Placental pericyte (primary cell): ENCODE data around the gene SIRT2. TPM values are rescaled to one million over a fixed set of nuclear protein-coding genes. Genes with fewer than 3 reads are reported as not detected.

Experiments used
- total RNA-seq: library from RNA; depleted of rRNA; stranded (reverse); fragments of >200 nt; gene quantifications from 2 replicates; pipeline ENCODE4 v1.2.3, GENCODE V29; 2012

The SIRT2 gene
- 59.0 and 63.7 TPM in 2 replicates for total RNA-seq

GRCh38 chr19:38899447-38900201, at the start of gene SIRT2, which contains the start of gene NFKBIB:
TSS of gene SIRT2 (minus strand) at chr19:38899618. CDS start at chr19:38899521, 97 bp downstream.
TSS of gene NFKBIB (plus strand) at chr19:38899969. CDS start at chr19:38900033, 64 bp downstream.

DNA sequence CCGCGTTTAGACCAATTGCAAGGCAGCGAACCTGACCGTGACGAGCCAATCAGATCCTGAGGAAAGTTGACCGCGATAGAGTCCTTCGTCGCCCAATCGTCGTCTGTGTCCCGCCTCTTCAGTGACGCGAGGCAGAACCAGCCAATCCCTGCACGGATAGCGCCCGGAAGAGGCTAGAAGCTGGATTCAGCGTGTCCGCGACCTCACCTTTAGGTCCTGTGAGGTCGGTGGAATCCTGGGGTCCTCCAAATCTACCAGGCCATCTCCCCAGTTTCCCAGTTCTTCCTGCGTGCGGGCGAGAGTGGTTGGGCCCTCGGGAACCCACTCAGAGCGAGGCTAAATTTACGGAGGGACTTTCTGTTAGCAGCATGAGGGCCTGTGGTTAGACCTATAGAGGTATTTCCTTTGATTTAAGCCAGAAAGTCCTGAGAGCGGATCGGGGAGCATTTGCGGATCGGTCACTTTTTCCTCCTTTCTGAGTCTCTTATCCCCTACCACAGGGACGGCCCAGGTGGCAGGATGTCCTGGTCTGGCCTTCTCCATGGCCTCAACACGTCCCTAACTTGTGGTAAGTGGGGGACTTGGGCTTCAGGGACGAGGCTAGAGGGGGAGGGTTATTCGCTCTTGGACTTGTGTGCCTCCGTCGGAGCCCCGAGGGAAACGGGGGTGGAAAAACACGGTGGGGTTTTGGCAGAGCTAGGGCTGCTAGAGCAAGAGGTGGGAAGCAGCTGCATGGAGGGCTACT, 31.5 kb upstream of the SIRT2 start, which contains the start of gene MRPS12:
MRPS12 (plus strand) TSS at position 169 of the 745 bp plus-strand sequence; CDS start at position 520, 351 bp downstream.

GRCh38 chr19:38929929-38930775, 30.7 kb upstream of the SIRT2 start, which contains the start of gene SARS2:
TSS of gene SARS2 (minus strand) at chr19:38930763. CDS start at chr19:38930736, 27 bp downstream.

GRCh38 chr19:38877781-38878574, 21.4 kb downstream of the SIRT2 start, which contains the start of gene RINL:
TSS of gene RINL (minus strand) at chr19:38878275. CDS start at chr19:38876742, 1,533 bp downstream.

GRCh38 chr19:38849860-38850435, 49.5 kb downstream of the SIRT2 start, which contains the start of gene HNRNPL:
TSS of gene HNRNPL (minus strand) at chr19:38849986. CDS start at chr19:38849966, 20 bp downstream.

Other genes starting within 250 kb of the SIRT2 start
- 0.22 TPM in 1 of 2 replicates, not detected in the other for gene CAPN12, start 155.1 kb downstream of the SIRT2 start, total RNA-seq
- not detected in 2 replicates for gene LGALS7, start 126.1 kb downstream of the SIRT2 start, total RNA-seq
- not detected in 2 replicates for gene LGALS7B, start 110.4 kb downstream of the SIRT2 start, total RNA-seq
- gene LGALS4, start 86.7 kb downstream of the SIRT2 start, total RNA-seq = not detected in 2 replicates
- 21.8 and 57.1 TPM in 2 replicates for gene ECH1, start 67.8 kb downstream of the SIRT2 start, total RNA-seq
- 218 and 397 TPM in 2 replicates for gene HNRNPL, start 49.6 kb downstream of the SIRT2 start, total RNA-seq
- gene RINL, start 21.3 kb downstream of the SIRT2 start, total RNA-seq = 1.0 and 1.8 TPM in 2 replicates
- gene NFKBIB, start 351 bp upstream of the SIRT2 start, total RNA-seq = 18.9 and 25.2 TPM in 2 replicates
- not detected in 2 replicates for gene CCER2, start 12.6 kb upstream of the SIRT2 start, total RNA-seq
- 22.5 and 29.3 TPM in 2 replicates for gene SARS2, start 31.1 kb upstream of the SIRT2 start, total RNA-seq
- gene MRPS12, start 31.3 kb upstream of the SIRT2 start, total RNA-seq = 24.9 and 39.2 TPM in 2 replicates
- gene FBXO17, start 76.1 kb upstream of the SIRT2 start, total RNA-seq = 13.8 and 24.1 TPM in 2 replicates
- 3.3 and 3.7 TPM in 2 replicates for gene FBXO27, start 132.9 kb upstream of the SIRT2 start, total RNA-seq
- gene ACP7, start 184.8 kb upstream of the SIRT2 start, total RNA-seq = not detected in 2 replicates
- 10.3 and 14.6 TPM in 2 replicates for gene PAK4, start 226.2 kb upstream of the SIRT2 start, total RNA-seq